Breast epithelium (tissue), 3 donors: ENCODE measurements around the gene GPC5.

Source experiments
- CTCF ChIP-seq, 3 donors: fragments of 450-650 bp; IDR thresholded peaks; one replicate each; pipeline ENCODE4 v1.5.1; 2016 to 2017; ENCODE audit warnings: antibody characterized with exemption in 3 of 3, mild to moderate bottlenecking in 3 of 3, moderate library complexity in 3 of 3
- POLR2AphosphoS5 ChIP-seq, 3 donors: sonication (generic); formaldehyde crosslinking; IDR thresholded peaks; one replicate each; pipeline ENCODE4 v1.6.1; 2017; ENCODE audit warnings: antibody characterized with exemption in 3 of 3

- TF ChIP-seq CTCF (IDR thresholded peaks at IDR 0.05) (no peak), POLR2AphosphoS5 (IDR thresholded peaks at IDR 0.05) (no peak)
Observed at GRCh38 chr13:92661406-92661805, 1263.0 kb downstream of the GPC5 start.
